Measurements from ENCODE around the gene CREBBP.

The CREBBP gene

GRCh38 chr16:3841729-3842508, 38.6 kb downstream of the CREBBP start:
- no peak for DNase-seq (ENCODE audit: low read depth, low spot score)
- no peak for TF ChIP-seq CTCF (IDR thresholded peaks at IDR 0.05; ENCODE audit: insufficient read depth, low read length, missing control alignments)
- CTCF ChIA-PET, result no interaction called here
- H3K4me3 ChIP-seq (ENCODE audit: low read depth, low read length), result no peak overlapping the region
- POLR2A ChIA-PET, result no interaction called here

- DNase-seq (ENCODE audit: low read depth, low spot score), result no peak
- no peak overlapping the region for H3K4me3 ChIP-seq (ENCODE audit: low read depth, low read length)
- POLR2A ChIA-PET, result interaction anchor here (0.6 to 0.7 kb wide), 2 partner anchors 10 to 188 kb away, joined by 3 to 4 read pairs; no protein-coding TSS in a partner anchor
- CTCF ChIA-PET, result interaction anchor here (1.0 kb wide), 1 partner anchor 10 kb away, joined by 3 read pairs; no protein-coding TSS in a partner anchor
- no peak for TF ChIP-seq CTCF (IDR thresholded peaks at IDR 0.05; ENCODE audit: insufficient read depth, low read length, missing control alignments)
Measured at GRCh38 chr16:3839402-3840184, 40.9 kb downstream of the CREBBP start.

- ChIA-PET POLR2A (interaction anchor here (0.6 to 0.7 kb wide), 2 partner anchors 11 to 189 kb away, joined by 3 to 4 read pairs; no protein-coding TSS in a partner anchor), CTCF (interaction anchor here (1.0 kb wide), 1 partner anchor 9 kb away, joined by 3 read pairs; no protein-coding TSS in a partner anchor)
- no peak for DNase-seq (ENCODE audit: low read depth, low spot score)
- H3K4me3 ChIP-seq (ENCODE audit: low read depth, low read length), result no peak overlapping the region
- no peak for TF ChIP-seq CTCF (IDR thresholded peaks at IDR 0.05; ENCODE audit: insufficient read depth, low read length, missing control alignments)
Measured at GRCh38 chr16:3838600-3839401, 41.7 kb downstream of the CREBBP start.

GRCh38 chr16:3837851-3838586, 42.5 kb downstream of the CREBBP start:
- CTCF ChIA-PET, result interaction anchor here (1.0 to 1.5 kb wide), 2 partner anchors 10 to 416 kb away, joined by 3 read pairs; no protein-coding TSS in a partner anchor
- no peak for DNase-seq (ENCODE audit: low read depth, low spot score)
- POLR2A ChIA-PET, result no interaction called here
- no peak for TF ChIP-seq CTCF (IDR thresholded peaks at IDR 0.05; ENCODE audit: insufficient read depth, low read length, missing control alignments)
- H3K4me3 ChIP-seq (ENCODE audit: low read depth, low read length), result no peak overlapping the region

- CTCF ChIA-PET, result interaction anchor here (1.5 kb wide), 1 partner anchor 417 kb away, joined by 3 read pairs; no protein-coding TSS in a partner anchor
- H3K4me3 ChIP-seq (ENCODE audit: low read depth, low read length), result no peak overlapping the region
- POLR2A ChIA-PET, result no interaction called here
Measured at GRCh38 chr16:3836641-3837040, 43.9 kb downstream of the CREBBP start.

More at GRCh38 chr16:3836641-3837040, 43.9 kb downstream of the CREBBP start:
- DNase-seq (ENCODE audit: low read depth, low spot score), result no peak
- TF ChIP-seq CTCF (IDR thresholded peaks at IDR 0.05; ENCODE audit: insufficient read depth, low read length, missing control alignments), result no peak
